GM12873 (cell line): ENCODE measurements around the gene GANC.

Source experiments
- CTCF ChIP-seq: IDR thresholded peaks from 2 replicates; pipeline ENCODE4 v1.5.1; 2012; ENCODE audit warnings: low read depth, mild to moderate bottlenecking, moderate library complexity, low read length, control low read depth; ENCODE audit not compliant: insufficient read depth; ENCODE audit errors: missing control alignments

The GANC gene

DNA sequence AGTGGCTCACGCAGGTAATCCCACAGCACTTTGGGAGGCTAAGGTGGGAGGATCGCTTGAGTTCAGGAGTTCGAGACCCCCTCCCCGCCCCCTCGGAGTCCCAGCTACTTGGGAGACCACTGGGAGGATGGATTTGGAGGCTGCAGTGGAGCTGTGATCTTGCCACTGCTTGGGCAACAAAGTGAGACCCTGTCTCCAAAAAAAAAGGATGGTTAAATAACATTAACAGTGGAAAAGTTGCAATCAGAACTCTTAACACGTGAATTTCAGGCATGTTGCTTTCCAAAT is 1.6 kb downstream of the GANC start:
- TF ChIP-seq CTCF = no peak

DNA sequence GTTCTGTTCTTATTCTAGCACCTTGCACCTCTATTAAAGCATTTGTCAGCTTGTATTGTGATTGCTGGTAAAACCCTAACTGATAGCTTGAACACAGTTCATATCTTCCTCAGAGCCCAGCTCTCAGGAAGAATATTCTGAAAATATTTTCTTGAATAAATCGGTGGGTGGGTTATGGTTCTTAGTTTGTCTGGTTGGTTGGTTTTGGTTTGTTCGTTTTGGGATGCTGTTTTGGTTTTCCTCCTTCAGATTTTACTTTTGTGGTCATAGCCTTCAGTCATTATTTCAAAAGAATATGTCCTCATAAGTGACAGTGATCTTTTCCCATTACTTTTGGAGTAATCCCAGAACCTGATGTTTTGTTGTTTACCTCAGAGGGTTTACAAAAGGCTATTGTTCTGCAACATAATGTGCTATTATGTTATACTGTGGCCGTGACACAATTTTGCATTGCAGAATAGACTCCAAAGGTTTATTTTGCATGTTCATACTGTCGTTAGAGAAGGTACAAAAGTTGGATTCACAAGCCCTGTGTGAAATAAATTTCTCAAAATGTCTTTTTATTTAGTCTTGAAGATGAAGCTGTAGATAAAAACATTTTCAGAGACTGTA is 2.9 kb downstream of the GANC start:
- TF ChIP-seq CTCF = no peak

GRCh38 chr15:42276762-42277161 is 3.8 kb downstream of the GANC start:
- no peak for TF ChIP-seq CTCF

GRCh38 chr15:42279234-42279723 is 6.3 kb downstream of the GANC start:
- no peak for TF ChIP-seq CTCF

DNA sequence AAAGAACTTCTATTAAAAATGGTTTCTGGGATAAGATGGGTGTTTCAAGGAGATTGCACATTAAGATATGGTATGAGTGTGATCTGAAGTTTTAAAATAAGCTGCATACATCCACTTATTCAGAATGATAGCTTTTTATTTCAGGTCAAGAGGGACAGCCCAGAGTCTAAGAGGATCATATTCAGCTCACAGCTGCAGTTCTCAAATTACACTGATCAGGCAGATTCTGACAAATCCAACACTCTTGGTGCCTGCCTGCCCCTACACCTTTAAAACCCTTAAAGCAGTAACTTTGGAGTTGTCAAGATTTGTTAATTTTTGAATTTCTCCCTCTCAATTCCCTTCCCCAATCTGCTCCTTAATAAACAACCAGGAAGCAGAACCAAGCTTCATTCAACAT is 9.3 kb downstream of the GANC start:
- no peak for TF ChIP-seq CTCF

DNA sequence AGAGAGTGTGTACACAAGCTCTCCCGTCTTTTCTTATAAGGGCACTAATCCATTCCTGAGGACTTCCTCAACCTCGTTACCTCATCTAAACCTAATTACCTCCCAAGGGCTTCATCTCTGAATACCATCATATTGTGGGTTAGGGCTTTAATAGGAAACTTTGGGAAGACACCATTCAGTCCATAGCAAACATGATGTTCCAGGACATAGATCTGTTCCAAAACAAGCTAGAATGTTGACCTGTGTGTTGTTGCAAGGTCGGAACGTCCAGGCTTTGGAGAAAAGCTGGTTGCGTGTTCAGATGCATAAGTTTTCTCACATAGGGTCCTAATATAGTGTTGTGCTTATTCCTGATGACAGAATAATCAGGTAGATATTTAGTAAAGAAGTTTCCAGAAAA is 9.9 kb downstream of the GANC start:
- TF ChIP-seq CTCF = no peak

DNA sequence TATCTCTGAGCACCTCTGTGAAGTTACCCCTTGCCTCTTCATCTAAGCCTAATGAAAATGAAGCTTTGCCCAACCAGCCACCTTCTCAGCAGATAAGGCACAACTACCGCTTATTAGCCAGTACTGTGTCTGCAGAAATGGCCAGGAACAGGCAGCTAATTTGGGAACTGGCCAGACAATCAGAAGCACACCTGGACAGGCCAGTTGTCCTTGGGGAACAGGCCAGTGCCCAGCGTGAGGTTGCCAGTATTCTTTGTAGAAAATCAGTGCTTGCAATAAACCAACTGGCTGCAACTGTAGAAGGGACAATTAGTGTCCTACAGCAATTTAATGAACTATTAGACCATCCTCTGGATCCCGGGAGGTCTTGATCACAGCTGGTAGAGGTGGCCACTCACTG is 10.7 kb downstream of the GANC start:
- TF ChIP-seq CTCF = no peak
